ENCODE results near the gene PFN4. TPM values are rescaled to one million over a fixed set of nuclear protein-coding genes. Genes with fewer than 3 reads are reported as not detected.

PFN4 gene
- total and polyA plus RNA-seq, 9 of the 15 experiments (the other 6 are each of a cell fraction or from before 2014, with no cell fraction given), result 0.07 to 0.54 (median 0.31) TPM; not detected in 2

- TF ChIP-seq RFX1 (IDR thresholded peaks at IDR 0.05) (no peak), ZBTB11 (CRISPR knock-in tag; IDR thresholded peaks at IDR 0.05) (peak in 1 of 3 experiments; percentile 60; a peak in 2 of 6 replicates), NRF1 (conservative IDR thresholded peaks at IDR 0.05 in 1 of 2, IDR thresholded peaks at IDR 0.05 in 1 of 2) (peak; percentile 90 to 93), XRCC4 (IDR thresholded peaks at IDR 0.05; ENCODE audit: extremely low read depth, insufficient read depth, insufficient read length) (no peak), HNRNPUL1 (IDR thresholded peaks at IDR 0.05; ENCODE audit: low read length) (no peak), MAFF (IDR thresholded peaks at IDR 0.05; ENCODE audit: low read length) (no peak), MTA3 (IDR thresholded peaks at IDR 0.05; ENCODE audit: borderline replicate concordance) (peak; percentile 3; the same call in 1 of the 2 replicates), ZNF143 (CRISPR knock-in tag; IDR thresholded peaks at IDR 0.05) (0 out of 2 replicates have a peak, but pooled peaks have one; percentile 9), TCF3 (CRISPR knock-in tag; IDR thresholded peaks at IDR 0.05) (no peak), USF1 (CRISPR knock-in tag; IDR thresholded peaks at IDR 0.05) (no peak), PTBP1 (IDR thresholded peaks at IDR 0.05; ENCODE audit: low read depth, low read length) (no peak), SAP30 (IDR thresholded peaks at IDR 0.05; ENCODE audit: borderline replicate concordance, insufficient read depth, low read depth, low read length, poor library complexity, severe bottlenecking) (no peak), ZNF75A (CRISPR knock-in tag; IDR thresholded peaks at IDR 0.05) (no peak), ETS2 (tag; IDR thresholded peaks at IDR 0.05; ENCODE audit: borderline replicate concordance, poor library complexity, severe bottlenecking) (no peak), NCOA6 (IDR thresholded peaks at IDR 0.05) (peak; percentile 67; the same call in 1 of the 2 replicates), ZNF584 (CRISPR knock-in tag; IDR thresholded peaks at IDR 0.05; ENCODE audit: low read depth) (no peak), FOXM1 (IDR thresholded peaks at IDR 0.05; ENCODE audit: low read depth) (no peak), FOXM1 (CRISPR knock-in tag; IDR thresholded peaks at IDR 0.05; ENCODE audit: low read depth) (no peak), COPS2 (conservative IDR thresholded peaks at IDR 0.05) (no peak), CTBP1 (IDR thresholded peaks at IDR 0.05; ENCODE audit: borderline replicate concordance) (peak; percentile 97), ZC3H4 (CRISPR knock-in tag; IDR thresholded peaks at IDR 0.05; ENCODE audit: borderline replicate concordance) (no peak)
- TF ChIP-seq, protein P1, sequence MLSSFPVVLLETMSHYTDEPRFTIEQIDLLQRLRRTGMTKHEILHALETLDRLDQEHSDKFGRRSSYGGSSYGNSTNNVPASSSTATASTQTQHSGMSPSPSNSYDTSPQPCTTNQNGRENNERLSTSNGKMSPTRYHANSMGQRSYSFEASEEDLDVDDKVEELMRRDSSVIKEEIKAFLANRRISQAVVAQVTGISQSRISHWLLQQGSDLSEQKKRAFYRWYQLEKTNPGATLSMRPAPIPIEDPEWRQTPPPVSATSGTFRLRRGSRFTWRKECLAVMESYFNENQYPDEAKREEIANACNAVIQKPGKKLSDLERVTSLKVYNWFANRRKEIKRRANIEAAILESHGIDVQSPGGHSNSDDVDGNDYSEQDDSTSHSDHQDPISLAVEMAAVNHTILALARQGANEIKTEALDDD (IDR thresholded peaks at IDR 0.05), result no peak
Observed at GRCh38 chr2:24123195-24123921, at the start of gene PFN4, which contains the start of gene FAM228B (continued).
